HEK293T (cell line): ENCODE results near the gene ATG101.

Experiments
- CTCF ChIA-PET: fragments of 350-600 bp; formaldehyde crosslinking; extraction: SDS; loops from one replicate; lab custom pipeline; 2021; ENCODE audit warnings: antibody characterized with exemption, inconsistent platforms; lab: Yijun Ruan, JAX
- POLR2A ChIA-PET: fragments of 350-600 bp; formaldehyde crosslinking; extraction: SDS; loops from one replicate; lab custom pipeline; 2020; ENCODE audit warnings: antibody characterized with exemption, inconsistent platforms; lab: Yijun Ruan, JAX
- DNase-seq: peaks from one replicate; pipeline ENCODE4 v3.0.0; 2012; ENCODE audit warnings: mixed read lengths; ENCODE audit errors: extremely low spot score
- ARNT ChIP-seq: fragments of 450-650 bp; IDR thresholded peaks from 2 replicates; pipeline ENCODE4 v1.6.1; 2017; ENCODE audit warnings: mild to moderate bottlenecking
- BHLHE40 ChIP-seq: fragments of 450-650 bp; IDR thresholded peaks from 2 replicates; pipeline ENCODE4 v1.6.1; 2016; ENCODE audit warnings: mild to moderate bottlenecking, moderate library complexity, borderline replicate concordance
- CTBP1 ChIP-seq: fragments of 450-650 bp; IDR thresholded peaks from 2 replicates; pipeline ENCODE4 v1.6.1; 2016; ENCODE audit warnings: borderline replicate concordance
- ELF4 ChIP-seq: fragments of 450-650 bp; IDR thresholded peaks from 2 replicates; pipeline ENCODE4 v1.6.1; 2017; ENCODE audit warnings: antibody characterized with exemption
- FOXA1 ChIP-seq: fragments of 450-650 bp; IDR thresholded peaks from 2 replicates; pipeline ENCODE4 v1.6.1; 2016; ENCODE audit warnings: mild to moderate bottlenecking
- FOXK2 ChIP-seq: fragments of 450-650 bp; IDR thresholded peaks from 2 replicates; pipeline ENCODE4 v1.6.1; 2016; ENCODE audit warnings: mild to moderate bottlenecking
- FOXM1 ChIP-seq: fragments of 450-650 bp; IDR thresholded peaks from 2 replicates; pipeline ENCODE4 v1.6.1; 2017; ENCODE audit warnings: mild to moderate bottlenecking, borderline replicate concordance
- HDGF ChIP-seq: fragments of 450-650 bp; IDR thresholded peaks from 2 replicates; pipeline ENCODE4 v1.6.1; 2017; ENCODE audit warnings: antibody characterized with exemption, borderline replicate concordance
- L3MBTL2 ChIP-seq: fragments of 450-650 bp; conservative IDR thresholded peaks from 2 replicates; pipeline ENCODE4 v1.6.1; 2016; ENCODE audit warnings: mild to moderate bottlenecking
- LEF1 ChIP-seq: fragments of 450-650 bp; IDR thresholded peaks from 2 replicates; pipeline ENCODE4 v1.6.1; 2017; ENCODE audit warnings: mild to moderate bottlenecking, borderline replicate concordance
- NFRKB ChIP-seq: fragments of 450-650 bp; IDR thresholded peaks from 2 replicates; pipeline ENCODE4 v1.6.1; 2016; ENCODE audit warnings: mild to moderate bottlenecking, moderate library complexity
- SP1 ChIP-seq: fragments of 450-650 bp; IDR thresholded peaks from 2 replicates; pipeline ENCODE4 v1.6.1; 2017
- SUZ12 ChIP-seq: fragments of 450-650 bp; IDR thresholded peaks from 2 replicates; pipeline ENCODE4 v1.6.1; 2016; ENCODE audit warnings: mild to moderate bottlenecking
- TARDBP ChIP-seq: fragments of 450-650 bp; IDR thresholded peaks from 2 replicates; pipeline ENCODE4 v1.6.1; 2016
- ZNF384 ChIP-seq: fragments of 450-650 bp; IDR thresholded peaks from 2 replicates; pipeline ENCODE4 v1.6.1; 2016
- TF ChIP-seq, protein P1 (sequence below): fragments of 450-650 bp; IDR thresholded peaks from 2 replicates; pipeline ENCODE4 v1.6.1; 2016

The ATG101 gene

DNA sequence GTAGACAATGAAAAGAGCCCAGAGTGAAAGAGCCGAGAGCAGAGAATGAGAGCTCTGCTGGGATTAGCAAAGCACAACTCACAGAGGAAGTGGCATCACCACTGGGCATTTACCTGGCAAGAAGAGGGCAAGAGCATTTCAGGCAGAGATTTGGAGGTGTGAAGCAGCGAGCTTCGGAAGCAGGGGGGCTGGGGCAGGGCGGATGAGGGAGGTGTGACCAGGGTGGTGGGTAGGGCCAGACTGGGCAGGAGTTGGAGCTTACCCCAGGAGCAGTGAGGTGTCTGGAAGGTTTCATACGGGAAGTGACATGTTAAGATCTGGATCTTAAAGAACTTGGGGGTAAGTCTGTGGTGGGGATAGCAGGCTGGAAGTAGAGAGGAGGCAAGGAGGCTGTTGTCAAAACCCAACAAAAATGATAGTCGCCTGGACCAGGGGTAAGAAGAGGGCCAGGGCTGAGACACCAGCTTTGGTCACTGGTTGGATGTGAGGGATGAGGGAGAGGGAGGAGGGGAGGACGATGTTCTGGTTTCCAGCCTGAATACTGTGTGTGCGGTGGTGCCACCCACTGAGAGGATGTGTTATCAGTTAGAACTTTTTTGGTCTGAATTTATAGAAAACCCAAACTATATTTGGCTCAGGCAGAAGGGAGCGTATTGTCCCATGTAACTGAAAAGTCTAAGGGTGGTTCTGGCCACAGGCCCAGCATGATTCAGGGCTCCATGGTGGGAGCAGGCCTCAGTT, 14.9 kb downstream of the ATG101 start:
- ChIA-PET POLR2A (interaction anchor here (1.3 to 2.0 kb wide), 2 partner anchors 59 to 61 kb away, joined by 4 to 6 read pairs; no protein-coding TSS in a partner anchor), CTCF (interaction anchor here (0.6 to 7.3 kb wide), 3 partner anchors 59 to 65 kb away, joined by 3 to 93 read pairs (median 7); no protein-coding TSS in a partner anchor)
- TF ChIP-seq FOXA1 (no peak), SUZ12 (no peak), ELF4 (no peak), ZNF384 (no peak), FOXK2 (no peak), BHLHE40 (no peak), HDGF (no peak), NFRKB (no peak), TARDBP (no peak), ARNT (no peak), LEF1 (no peak), L3MBTL2 (no peak)
- TF ChIP-seq, protein P1, sequence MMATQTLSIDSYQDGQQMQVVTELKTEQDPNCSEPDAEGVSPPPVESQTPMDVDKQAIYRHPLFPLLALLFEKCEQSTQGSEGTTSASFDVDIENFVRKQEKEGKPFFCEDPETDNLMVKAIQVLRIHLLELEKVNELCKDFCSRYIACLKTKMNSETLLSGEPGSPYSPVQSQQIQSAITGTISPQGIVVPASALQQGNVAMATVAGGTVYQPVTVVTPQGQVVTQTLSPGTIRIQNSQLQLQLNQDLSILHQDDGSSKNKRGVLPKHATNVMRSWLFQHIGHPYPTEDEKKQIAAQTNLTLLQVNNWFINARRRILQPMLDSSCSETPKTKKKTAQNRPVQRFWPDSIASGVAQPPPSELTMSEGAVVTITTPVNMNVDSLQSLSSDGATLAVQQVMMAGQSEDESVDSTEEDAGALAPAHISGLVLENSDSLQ = no peak
- DNase-seq = no peak

DNA sequence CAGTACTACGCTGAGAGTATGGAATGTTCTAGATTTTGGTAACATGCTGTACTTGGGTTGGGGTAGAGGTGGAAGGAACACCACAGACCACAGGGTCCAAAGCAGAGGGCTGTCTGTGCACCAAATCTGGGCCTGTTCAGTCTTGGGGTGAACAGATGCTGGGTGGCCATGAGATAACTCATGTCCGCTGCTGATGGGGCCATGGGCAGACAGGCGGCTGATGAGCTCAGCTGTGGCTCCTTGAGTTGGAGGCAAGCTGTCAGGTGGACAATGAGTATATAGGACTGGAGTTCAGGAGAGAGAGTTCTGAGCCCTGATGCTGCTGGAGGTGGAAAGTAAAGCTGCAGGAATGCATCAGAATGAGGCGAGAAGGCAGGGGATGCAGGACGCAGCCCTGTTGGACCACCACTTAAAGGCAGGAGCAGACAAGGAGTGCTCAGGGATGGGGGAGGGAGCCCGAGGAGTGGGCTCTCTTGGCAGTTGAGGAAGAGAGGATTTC, 16.0 kb downstream of the ATG101 start:
- DNase-seq = no peak
- TF ChIP-seq FOXM1 (no peak), NFRKB (no peak), BHLHE40 (no peak), LEF1 (no peak), SUZ12 (no peak), ZNF384 (no peak), ARNT (no peak), TARDBP (no peak), HDGF (no peak), L3MBTL2 (no peak), FOXA1 (no peak), FOXK2 (no peak), ELF4 (no peak), CTBP1 (no peak), SP1 (no peak)
- TF ChIP-seq, protein P1 = no peak
- ChIA-PET CTCF (interaction anchor here (1.0 to 7.3 kb wide), 3 partner anchors 14 to 60 kb away, joined by 3 to 93 read pairs (median 3); no protein-coding TSS in a partner anchor), POLR2A (interaction anchor here (2.0 kb wide), 1 partner anchor 62 kb away, joined by 6 read pairs; no protein-coding TSS in a partner anchor)

- POLR2A ChIA-PET = interaction anchor here (2.0 kb wide), 1 partner anchor 63 kb away, joined by 6 read pairs; no protein-coding TSS in a partner anchor
- TF ChIP-seq BHLHE40 = no peak
- no peak for TF ChIP-seq NFRKB
- TF ChIP-seq SUZ12 = no peak
- no peak for TF ChIP-seq SP1
- no peak for TF ChIP-seq ELF4
- TF ChIP-seq HDGF = no peak
- TF ChIP-seq FOXK2 = no peak
- no peak for TF ChIP-seq ARNT
- DNase-seq = no peak
- CTCF ChIA-PET = interaction anchor here (1.0 to 7.3 kb wide), 3 partner anchors 15 to 60 kb away, joined by 3 to 93 read pairs (median 3); no protein-coding TSS in a partner anchor
Observed at GRCh38 chr12:52086366-52086765, 16.6 kb downstream of the ATG101 start.

DNA sequence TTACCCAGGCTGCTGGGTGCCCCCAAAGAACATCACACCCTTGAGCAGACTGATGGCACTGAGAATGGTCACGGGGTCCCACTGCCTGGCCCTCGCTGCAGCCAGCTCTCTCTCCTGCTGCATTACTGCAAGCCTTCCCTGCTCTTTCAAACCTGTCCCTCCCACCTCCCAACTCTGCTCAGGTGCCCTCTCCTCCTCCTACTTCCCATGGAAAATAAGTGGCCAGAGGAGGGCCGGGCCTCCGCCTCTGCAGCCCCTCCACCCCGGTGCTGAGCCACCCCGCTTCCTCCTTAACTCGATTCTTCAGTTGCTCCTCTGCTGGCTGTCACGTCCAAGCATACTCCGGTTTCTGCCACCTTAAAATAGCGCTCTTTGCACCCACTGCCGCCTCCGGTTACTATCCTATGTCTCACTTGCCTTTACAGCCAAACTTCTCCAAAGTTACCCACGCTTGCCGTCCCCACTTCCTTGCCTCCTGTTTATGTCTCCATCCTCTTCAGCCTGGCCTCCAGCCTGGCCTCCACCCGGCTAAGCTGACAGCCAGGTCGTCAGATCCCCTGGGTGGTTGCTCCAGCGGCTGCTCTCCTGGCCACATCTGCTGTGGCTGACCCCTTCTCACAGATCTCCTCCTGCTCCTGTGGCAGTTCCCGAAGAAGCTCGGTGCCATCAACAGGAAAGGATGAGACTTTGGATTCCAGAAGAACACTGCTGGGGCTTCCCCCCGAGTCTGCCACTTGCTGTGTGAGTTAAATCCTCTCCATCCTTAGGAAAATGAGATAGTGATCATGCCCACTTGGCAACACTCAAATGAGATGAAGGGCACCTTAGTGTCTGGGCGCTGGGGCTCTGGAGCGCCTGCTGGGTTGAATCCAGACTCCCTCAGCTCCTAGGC, 17.4 kb downstream of the ATG101 start:
- no peak for DNase-seq
- POLR2A ChIA-PET = no interaction called here
- CTCF ChIA-PET = interaction anchor here (0.9 to 7.3 kb wide), 3 partner anchors 61 to 64 kb away, joined by 3 to 93 read pairs (median 5); no protein-coding TSS in a partner anchor
- TF ChIP-seq FOXK2 (no peak), NFRKB (no peak), BHLHE40 (no peak), SP1 (no peak), ZNF384 (no peak), L3MBTL2 (no peak), FOXM1 (no peak), TARDBP (no peak), HDGF (no peak), LEF1 (no peak), ELF4 (no peak), SUZ12 (no peak)
- TF ChIP-seq, protein P1 = no peak

- POLR2A ChIA-PET = no interaction called here
- DNase-seq = no peak
- TF ChIP-seq, protein P1 = no peak
- CTCF ChIA-PET = interaction anchor here (0.9 to 1.1 kb wide), 2 partner anchors 63 to 65 kb away, joined by 3 to 5 read pairs; no protein-coding TSS in a partner anchor
Observed at GRCh38 chr12:52087961-52088820, 18.4 kb downstream of the ATG101 start.
